Right hindlimb (tissue), 1 donor: ENCODE data around the gene GRIA2.
A peak's percentile ranks its signal among the peaks of the same experiment; 100 is the strongest.
"Not testable (repeated sequence)": the region's sequence is repeated elsewhere in the genome, so short reads cannot be mapped to it uniquely, and the experiment has no call there.

ENCODE experiments used
- DNase-seq: peaks from one replicate; pipeline ENCODE4 v3.0.0-alpha.2; 2018

The GRIA2 gene

DNA sequence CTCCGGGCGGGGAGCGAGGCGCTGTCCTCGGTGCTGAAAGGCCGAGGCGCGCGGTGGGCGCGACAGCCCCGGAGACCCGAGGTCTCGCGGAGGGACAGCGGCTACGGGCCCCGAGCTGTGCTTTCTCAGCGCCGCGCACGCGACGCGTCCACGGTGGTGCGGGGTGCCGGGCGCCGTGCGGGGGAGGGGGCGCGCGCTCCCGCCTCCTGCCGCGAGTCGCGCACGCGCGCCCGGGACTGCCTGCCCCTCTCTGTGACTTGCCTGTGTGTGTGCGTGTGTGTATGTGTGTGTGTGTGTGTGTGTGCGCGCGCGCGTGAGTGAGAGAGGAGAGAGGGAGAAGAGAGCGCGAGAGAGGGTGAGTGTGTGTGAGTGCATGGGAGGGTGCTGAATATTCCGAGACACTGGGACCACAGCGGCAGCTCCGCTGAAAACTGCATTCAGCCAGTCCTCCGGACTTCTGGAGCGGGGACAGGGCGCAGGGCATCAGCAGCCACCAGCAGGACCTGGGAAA lies at the start of gene GRIA2:
Gene GRIA2, plus strand, starts transcription at position 358 of the 511 bp plus-strand sequence. CDS start 315 bp downstream, outside the sequence.
- DNase-seq, result peak; percentile 89

DNA sequence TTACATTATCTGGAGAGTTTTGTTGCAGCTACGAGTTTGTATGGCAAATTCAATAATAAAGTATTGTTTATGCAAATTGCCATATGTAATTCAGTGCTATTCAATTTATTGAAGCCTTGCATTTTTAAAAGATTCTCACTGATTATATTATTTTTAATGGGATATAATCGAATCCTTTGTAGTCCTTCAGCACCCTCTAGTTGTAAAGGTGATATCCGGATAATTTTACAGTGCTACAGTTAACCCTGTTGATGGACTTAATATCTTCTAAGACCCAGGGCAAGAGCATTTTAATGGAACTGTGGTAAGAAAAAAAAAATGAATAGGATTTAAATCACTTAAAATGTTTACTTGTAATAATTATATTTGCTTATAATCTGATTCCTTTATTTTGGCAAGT lies 48.5 kb upstream of the GRIA2 start:
- DNase-seq, result no peak

DNA sequence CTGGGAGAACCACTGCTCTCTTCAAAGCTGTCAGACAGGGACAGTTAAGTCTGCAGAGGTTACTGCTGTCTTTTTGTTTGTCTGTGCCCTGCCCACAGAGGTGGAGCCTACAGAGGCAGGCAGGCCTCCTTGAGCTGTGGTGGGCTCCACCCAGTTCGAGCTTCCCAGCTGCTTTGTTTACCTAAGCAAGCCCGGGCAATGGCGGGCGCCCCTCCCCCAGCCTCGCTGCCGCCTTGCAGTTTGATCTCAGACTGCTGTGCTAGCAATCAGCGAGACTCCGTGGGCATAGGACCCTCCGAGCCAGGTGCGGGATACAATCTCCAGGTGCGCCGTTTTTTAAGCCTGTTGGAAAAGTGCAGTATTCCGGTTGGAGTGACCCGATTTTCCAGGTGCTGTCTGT lies 40.3 kb upstream of the GRIA2 start:
- not testable (repeated sequence) for DNase-seq

DNA sequence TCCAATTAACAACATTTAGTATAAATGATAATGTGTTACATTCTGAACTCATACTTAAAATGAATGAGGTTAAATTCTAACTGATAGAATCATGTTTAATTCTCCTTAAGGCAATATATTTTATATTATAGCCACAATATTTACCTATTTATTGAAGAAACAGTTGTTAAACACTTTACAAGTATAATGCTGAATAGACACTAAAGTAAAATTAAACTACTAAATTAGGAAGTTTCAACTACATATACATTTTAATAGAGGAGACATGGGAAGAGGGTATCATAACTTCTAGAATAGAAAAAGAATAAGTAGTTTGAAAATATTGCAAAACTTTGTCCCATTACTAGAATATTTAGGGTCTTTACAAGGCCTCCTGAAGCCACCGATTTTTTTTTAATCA lies 36.2 kb upstream of the GRIA2 start:
- no peak for DNase-seq

DNA sequence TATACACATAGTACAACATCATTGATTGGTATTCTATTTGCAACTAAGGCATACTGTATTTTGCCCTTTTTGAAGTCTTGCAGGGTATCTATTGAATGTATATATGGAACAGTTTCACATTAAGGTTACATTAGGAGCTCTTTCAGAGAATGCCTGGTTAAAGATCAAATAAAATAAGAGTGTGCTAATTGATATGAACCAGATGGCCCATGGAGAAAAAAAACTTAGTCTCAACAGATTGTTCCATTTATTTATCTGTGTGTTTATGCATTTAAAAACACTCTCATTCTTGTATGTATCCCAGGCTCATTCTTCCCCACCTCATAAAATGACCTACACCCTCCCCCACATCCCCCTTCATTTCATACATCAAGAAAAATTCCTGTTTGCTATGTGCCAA lies 35.2 kb upstream of the GRIA2 start:
- DNase-seq, result no peak

DNA sequence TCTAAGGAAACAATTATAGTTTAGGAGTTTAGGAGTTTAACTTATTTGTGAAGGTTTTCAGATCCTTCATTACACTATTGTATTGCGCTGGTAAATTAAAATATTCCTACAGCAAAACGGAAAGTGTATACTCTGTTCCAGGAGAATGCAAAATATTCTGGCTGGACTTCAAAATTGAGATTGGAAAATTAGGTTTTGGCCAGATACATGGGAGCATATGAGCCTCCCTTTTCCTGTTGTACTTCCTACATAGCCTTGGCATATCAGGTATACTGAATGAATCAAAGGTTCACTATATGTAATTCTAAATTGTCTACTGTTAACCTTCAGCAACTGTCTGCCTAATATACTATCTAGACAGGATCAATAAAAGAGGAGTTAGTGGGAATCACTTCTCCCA lies 25.2 kb upstream of the GRIA2 start:
- DNase-seq, result no peak

DNA sequence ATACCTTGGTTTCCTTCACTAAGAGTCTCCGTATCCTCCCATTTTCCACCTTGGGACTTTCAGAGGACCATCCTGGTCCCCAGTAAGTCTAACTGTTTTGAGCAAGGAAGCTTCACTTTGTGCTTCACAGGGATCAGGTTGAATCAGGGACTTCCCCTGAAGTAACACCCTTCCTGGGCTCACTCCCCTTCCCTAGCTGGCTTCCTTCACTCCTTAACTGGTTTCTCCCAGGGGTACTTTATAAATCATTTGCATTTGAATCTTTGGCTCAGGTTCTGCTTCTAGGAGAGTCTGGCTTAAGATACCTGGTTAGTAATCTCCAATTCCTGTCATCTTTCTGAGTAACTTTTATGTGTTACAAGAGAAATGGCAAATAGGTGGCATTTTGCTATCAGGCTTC lies 24.5 kb upstream of the GRIA2 start:
- no peak for DNase-seq

DNA sequence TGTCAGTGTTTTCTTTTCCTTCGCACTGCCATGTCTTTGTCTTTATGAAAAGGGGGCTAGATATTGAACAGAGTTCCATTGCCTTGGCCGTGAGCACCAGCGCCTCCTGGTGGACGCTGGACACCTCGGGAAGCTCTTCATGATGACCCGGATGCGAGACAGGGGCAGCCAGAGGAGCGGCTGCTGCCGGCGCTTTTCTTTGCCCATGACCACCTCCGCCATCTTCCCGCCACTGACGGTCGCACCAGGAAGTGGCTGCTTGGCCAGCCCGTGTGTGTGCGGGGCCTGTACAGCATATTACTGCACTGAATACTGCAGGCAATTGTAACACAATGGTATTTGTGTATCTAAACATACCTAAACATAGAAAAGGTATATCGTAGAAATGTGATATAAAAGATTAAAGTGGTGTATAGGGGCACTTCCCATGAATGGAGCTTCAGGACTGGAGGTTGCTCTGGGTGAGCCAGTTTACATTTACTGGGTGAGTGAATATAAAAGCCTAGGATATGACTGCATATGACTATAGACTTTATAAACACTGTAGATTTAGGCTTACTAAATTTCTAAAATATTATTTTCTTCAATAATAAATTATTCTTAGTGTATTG lies 15.8 kb upstream of the GRIA2 start:
- DNase-seq, result no peak

DNA sequence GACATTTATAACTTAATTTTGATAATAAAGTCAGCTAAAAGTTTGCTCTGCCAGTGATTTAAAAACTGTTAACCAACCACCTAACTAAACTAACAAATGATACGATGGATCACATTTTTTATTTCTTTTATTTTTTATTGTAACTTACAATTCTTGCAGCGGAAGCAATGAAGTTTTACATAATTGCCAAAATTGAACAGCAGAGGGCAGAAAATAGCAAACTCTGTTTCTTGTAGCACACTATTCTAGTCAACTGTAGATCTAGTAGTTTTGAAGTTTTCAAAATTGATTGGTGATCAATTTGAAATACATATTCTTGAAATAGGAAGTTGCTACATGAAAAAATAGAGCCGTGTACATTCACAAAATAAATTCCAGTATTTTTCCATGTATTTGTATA lies 2.8 kb upstream of the GRIA2 start:
- DNase-seq, result no peak

DNA sequence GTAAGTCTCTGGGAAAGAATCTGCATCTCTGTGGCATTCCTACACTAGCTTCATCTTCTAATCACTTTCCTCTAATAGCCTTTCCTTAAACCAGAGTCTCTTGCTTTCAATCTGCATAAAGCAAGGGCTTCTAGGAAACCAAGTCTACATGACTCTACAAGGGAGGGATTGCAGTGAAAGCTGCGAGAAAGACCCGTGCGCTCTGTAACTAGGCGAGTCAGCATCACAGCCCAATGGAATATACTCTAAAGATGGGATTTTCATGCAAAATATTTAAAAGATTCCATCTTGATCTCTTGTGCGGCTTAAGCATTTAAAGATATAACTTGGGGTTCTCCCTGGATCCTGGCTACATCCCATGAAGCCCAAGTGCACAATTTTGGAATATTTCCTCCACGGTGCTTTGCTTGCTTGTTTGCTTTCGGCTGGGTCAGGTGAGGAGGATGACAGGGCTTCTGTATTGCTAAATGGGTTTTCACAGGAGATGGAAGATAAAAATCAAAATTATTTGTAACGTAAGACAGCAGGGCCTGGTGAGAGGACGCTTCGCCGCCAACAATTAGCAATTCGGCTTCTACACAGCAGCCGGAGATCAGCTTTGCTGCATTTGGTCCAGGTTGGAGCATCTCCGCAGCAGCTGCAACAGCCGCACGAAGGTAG lies 687 bp upstream of the GRIA2 start:
- no peak for DNase-seq

DNA sequence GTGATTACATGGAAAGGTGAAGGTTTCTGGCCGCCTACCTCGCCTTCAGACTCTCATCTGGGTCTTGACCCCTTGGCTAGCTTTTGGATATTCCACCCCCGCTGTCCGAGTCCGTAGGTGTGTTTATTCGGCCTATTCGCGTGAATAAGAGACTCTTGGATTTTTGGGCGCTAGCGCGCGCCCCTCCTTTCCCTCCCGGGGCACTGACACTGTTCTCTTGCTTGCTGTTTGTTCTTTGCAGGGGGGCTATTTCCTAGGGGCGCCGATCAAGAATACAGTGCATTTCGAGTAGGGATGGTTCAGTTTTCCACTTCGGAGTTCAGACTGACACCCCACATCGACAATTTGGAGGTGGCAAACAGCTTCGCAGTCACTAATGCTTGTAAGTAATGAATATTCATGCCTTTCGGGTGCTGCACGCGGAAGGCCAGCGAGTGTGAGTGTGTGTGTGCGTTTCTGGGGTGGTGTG lies 932 bp downstream of the GRIA2 start:
- no peak for DNase-seq

DNA sequence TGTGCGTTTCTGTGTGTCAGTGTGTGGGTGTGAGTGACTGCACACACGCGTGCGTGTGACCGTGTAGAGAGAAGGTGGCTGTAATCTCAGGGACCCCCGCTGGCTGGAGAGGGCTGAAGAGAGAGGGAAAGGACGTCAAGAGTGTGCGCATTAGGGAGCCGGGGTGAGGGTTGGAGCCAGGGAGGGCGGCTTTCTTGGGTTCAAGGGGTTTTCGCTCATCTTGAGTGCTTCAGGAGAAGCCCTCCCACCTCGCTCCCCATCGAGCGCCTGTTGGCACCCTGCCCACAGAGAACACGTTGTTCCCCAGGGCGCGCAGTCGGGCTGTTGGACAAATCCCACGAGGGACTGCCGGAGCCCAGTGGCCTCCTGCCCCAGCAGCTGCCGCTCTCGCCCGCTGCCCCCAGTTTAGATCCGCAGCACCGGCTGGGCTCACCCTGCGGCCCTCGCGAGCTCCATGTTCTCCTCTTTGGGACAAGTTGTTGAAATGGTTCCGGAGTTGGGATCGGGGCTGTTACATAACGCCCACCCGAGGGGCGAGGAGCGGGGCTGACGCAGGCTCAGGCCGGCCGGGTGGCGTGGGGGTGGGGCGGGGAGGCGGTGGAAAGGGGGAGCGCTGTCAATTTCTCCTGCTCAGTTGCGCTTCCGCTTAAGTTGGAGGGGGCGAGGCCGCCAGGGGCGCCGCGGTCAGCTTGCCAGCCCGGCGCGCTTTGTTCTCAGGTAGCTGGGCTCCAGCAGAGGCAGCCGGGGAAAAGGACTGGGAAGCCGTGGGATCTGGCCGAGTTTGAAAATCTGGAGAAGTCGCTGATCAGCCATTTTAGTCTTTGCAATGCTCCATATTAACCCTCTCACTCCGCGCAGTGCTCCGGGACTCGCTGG lies 1.6 kb downstream of the GRIA2 start:
- DNase-seq, result peak; percentile 43

DNA sequence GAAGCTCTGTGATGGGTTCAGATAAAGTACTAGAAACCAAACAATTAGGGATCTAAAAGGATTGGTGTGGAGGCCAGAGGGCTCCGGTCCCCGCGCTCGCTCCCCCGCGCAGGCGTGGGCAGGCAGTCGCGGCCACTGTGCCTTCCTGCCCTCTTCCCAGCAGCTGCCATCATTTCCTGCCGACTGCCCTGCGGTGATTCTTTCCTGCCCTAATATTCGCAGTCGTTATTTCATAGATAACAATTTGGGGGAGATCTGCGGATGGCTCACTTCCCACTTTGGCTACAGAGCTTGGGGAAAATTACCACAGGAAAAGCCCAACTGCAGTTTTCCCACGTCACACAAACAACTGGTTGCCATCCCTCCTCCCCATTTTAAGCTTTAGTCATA lies 2.2 kb downstream of the GRIA2 start:
- no peak for DNase-seq

DNA sequence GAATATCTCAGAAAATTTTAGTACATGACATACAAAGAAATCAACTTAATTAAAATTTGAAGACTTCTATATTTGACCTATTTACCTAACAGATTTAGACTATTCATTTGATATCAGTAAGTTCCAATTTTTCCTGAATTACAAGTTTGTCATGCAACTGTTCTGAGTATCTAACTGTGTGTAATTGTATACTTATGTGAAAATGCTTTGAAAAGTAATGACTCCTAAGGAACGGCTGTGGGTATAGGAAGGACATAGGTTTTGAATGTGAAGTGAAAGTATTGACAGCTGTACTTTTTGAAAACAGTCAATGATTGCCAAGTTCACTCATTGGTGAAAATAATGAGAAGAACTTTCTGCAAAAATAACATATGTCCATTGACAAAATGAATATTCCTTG lies 2.9 kb downstream of the GRIA2 start:
- no peak for DNase-seq

DNA sequence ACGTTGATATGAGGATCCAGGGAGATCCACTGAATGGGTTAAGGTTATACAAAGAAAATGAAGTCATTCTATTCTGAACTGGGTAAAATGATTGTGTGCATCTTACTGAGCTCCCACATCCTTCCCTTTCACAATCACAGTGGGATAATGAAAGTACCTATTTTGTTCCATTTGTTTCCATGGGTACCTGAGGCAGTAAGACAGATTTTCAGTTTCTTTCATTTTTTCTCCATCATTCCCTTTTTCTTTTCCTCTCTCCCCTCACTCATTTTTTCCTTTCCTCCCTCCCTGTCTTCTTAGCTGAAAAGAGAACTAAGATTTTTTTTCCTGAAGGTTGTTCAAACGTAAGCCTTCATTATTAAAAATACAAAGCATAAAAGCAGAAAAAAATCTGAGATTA lies 4.6 kb downstream of the GRIA2 start:
- DNase-seq, result no peak

DNA sequence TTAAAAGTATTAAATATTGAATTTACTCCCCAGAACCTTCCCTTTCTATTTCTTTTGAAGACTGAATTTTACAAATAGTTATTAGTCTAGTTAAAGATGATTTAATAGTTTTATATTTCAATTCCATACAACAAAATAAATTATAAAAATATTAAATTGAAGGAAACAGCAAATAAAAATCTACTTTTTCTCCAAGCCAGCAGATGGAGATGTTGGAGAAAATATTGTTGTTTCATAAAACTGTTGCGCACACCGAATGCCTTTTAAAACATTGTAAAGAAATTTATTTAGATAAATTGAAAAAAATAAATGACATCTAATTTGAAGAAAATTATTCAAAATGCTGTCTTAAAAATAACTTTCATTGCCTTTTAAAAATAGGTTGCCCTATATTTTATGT lies 5.5 kb downstream of the GRIA2 start:
- DNase-seq, result no peak

DNA sequence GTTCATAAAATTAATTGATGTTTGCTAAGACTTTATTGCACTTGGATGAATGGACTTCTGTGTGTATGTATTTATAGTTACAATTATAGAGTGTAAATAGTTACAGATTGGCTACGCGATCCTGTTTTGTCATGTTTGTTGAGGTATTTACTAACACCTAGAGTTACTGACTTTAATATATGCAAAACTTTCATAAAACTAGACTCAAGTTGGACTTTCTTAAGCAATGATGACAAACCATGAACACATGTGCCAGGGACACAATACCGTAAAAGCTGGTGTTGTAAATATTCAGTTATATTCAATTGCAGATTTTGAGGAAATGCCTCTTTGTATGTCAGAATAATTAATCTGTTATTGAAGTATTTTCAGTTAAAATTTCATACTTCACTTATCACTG lies 6.1 kb downstream of the GRIA2 start:
- DNase-seq, result no peak

DNA sequence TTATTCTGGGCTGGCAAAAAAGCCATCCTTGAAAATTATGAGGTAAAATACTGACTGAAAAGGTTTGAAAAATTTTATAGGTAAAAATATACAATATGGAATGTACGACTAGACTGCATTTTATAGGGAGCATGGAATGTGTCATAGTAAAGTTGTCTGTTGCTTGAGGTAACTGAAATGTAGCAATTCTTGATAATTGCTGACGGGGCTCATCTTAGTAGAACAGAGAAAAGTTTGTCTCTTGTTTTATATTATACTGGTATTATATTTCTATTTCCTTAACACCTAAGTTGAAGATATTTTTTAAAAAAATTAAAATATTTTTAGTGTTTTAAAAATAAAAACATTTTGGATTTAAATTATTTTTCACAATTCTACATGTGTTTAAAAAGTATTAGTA lies 11.0 kb downstream of the GRIA2 start:
- DNase-seq, result no peak

DNA sequence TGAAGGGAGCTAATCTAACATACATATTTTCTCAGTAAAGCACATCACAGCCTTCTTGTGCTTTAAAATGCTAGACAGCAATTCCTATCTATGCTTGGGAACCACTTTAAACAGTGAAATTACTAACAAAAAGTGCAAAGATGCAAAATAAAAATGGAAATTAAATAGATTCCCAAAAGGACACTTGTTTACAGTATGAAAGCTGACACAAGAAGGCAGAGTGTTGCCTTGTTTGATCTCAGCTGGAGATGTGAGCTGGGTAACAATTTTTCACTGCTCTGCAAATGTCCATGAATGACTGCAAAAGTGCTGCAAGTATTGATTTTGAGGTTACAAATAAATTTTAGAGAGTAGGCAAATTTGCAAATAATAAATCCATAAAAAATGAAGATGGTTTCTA lies 22.3 kb downstream of the GRIA2 start:
- no peak for DNase-seq

DNA sequence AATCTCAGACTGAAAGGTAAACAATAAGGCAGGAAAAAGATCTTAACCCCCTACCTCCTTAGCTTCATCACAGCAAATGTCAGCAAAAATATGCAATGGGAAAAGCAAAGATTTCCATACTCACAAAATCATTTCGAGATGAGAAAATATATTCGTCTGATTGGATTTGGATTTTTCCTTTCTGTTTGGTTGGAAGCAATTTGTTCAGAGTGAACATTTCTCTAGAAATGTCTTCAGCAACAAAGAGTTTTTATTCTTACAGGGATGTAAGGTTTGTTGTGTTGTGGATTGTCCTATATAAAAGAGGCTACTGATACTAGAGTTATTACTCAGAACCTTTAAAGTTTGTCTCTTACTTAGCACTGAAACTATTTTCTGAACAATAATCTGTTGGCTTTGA lies 23.8 kb downstream of the GRIA2 start:
- DNase-seq, result no peak

DNA sequence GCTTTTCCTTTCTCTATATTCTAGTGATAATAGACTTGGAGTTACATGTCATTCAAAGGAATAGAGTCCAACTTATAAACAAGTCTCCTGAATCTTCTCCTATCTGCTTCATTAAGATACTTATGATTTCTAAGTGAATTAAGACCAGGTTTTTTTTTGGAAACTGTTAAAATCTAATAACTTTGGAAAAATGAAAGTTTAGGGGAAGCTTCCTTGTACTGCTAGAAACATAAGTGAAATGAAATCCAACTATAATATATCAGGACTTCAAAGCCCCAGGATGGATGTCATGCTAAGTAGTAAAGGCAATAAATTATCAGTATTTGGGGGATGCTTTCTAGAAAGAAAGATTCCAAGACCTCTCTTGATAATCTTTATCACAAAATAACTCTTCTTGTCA lies 24.8 kb downstream of the GRIA2 start:
- DNase-seq, result no peak

DNA sequence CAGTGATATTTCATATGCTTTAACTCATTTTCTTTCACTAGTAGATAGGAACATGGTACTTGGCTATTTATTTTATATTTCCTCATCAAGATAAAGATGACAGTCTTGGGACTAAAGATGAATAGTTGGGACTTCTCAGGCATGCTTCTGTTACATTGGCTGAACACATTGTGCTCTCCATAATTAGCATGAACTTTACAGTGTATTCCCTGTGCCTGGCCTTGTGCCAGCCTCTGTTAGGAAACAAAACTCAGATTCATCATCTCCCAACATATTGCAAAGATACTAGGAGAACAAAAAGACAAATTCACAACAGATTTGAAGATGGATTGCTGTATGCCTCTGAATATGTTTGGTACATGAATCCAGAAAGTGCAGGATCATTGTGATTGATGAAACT lies 26.4 kb downstream of the GRIA2 start:
- DNase-seq, result no peak

DNA sequence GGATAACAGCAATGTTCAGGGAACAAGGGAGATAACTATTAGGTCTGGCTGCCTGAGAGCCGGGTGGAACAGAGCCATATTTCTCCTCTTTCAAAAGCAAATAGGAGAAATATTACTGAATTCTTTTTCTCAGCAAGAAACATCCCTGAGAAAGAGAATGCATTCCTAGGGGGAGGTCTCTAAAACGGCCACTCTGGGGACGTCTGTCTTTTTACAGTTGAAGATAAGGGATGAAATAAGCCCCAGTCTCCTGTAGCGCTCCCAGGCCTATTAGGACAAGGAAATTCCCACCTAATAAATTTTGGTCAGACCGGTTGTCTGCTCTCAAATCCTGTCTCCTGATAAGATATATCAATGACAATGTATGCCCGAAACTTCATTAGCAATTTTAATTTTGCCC lies 37.6 kb downstream of the GRIA2 start:
- not testable (repeated sequence) for DNase-seq

DNA sequence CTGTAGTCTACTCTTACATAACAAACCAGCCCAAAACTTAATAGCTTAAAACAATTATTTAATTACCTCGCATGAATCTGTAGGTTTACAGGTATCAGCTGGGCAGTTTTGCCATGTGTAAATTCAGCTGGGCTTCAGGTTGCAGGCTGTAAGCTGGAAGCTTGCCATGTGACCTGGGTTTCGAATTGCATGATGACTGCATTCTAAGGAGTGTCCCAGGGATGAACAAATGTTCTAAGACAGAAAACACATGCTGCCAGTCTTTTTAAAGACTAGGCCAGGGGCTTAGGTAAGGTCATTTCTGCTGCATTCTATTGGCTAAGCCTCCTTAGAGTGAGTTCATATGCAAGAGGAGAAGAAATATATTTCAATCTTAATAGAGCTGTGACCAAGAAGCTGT lies 44.8 kb downstream of the GRIA2 start:
- DNase-seq, result peak; percentile 28
